Fibroblast of skin of left quadriceps (primary cell): ENCODE results near the gene TPCN2.

Experiments used
- DNase-seq, 2 experiments: peaks; one replicate each; pipeline ENCODE4 v3.0.0-alpha.2; 2013; ENCODE audit warnings: low read depth in 2 of 2

TPCN2 gene

GRCh38 chr11:69165775-69166174, 117.0 kb downstream of the TPCN2 start:
- no peak for DNase-seq

GRCh38 chr11:69166218-69167115, 117.7 kb downstream of the TPCN2 start:
- peak; percentile 58 to 68 for DNase-seq

DNA sequence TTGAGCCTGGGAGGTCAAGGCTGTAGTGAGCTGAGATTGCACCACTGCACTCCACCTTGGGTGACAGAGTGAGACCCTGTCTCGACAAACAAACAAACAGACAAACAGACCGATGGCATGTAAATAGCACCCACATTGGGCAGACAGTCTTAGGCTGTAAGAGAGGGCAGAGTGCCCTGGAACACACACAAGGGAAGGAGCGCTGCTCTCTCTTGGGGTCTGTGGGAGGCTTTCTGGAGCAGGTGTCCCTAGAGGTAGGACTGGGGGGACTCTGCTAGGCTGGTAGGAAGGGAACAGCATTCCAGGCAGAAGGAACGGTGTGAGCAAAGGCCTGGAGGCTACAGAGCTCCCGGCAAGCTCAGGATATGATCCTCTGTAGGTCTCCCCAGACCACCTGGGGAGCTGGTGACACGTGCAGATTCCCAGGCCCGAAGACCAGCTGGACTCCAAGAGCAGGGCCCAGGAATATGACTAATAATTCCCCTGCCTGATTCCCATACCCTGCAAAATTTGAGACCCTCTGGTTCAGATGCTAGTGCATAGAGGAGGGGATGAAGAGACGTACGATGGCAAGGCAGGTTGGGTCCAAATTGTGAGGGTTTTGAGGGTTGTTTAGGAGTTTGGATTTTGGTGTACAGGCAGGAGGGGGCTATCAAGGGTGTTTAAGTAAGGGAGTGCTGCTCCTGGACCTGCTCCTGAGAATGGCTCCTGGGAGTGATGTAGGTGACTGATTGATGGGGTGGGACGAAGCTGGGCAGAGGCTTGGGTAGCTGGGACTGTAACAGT, 118.6 kb downstream of the TPCN2 start:
- no peak for DNase-seq

DNA sequence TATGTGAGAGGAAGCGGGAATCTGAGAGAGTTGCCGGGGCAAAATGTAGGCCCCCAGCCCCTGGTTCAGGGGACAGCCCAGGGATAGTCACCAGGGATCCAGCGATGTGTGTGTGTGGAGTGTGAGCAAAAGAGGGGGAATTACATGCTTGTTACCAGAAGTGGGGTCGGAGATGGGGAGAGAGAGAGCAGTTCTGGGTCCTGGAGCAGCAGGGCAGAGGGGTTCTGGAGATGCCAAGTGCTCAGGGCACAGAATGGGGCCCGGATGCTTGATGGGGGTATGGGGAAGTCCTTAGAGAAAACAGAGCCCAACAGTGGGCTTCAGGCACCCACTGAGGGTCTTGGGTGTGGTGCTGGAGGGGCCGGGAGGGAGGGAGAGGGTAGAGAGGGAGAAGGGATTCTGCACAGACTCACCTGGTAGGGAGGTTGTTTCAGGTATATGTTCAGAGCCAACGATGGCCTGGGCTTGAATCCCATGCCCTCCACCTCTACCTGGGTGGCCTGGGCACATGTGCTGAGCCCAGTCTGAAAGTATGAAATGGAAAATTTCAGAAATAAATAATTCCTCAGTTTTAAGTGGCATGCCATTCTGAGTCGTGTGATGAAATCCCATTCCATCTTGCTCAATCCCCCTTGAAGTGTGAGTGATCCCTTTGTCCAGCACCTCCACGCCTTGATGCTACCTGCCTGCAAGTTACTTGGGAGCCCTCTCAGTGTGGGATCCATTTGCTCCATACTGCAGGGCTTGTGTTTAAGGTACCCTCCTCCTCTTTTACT, 119.4 kb downstream of the TPCN2 start:
- no peak for DNase-seq

DNA sequence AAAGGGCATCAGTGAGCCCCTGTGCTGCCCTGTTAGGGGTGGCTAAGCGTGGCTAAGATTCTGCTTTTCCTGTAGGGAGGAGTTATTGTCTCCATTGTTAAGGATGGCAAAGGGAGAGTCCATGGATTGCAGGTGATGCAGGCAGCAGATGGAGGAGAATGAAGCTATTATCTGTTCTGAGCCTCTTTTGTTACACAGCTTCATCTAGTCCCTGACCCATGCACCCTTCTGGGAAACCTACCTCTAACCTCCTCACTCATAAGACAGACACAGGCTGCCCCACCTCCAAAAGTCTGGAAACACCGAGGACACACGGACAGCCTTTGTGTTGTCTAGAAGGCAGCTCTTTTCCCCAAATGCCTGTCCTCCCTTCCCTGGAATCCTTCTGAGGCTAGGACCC, 120.7 kb downstream of the TPCN2 start:
- no peak for DNase-seq

DNA sequence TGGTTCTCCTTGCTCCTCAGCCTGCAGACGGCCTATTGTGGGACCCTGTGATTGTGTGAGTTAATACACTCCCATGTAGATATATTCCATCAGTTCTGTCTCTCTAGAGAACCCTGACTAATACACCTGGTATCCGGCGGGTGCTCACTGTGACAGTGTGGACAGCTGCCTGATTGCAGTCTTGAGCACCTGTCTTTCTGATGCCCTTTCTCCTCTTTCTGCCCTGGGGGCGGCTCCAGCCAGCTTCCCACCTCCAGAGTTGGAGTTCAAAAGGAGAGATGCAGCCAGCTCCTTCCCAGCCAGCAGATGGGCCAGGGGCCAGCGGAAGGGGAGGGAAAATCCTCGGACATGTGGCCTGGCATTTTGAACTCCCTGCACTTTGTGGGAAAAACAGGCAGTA, 122.0 kb downstream of the TPCN2 start:
- no peak for DNase-seq

- no peak for DNase-seq
Observed at GRCh38 chr11:69171476-69172240, 122.9 kb downstream of the TPCN2 start.

GRCh38 chr11:69172674-69173073, 123.9 kb downstream of the TPCN2 start:
- DNase-seq, result no peak

DNA sequence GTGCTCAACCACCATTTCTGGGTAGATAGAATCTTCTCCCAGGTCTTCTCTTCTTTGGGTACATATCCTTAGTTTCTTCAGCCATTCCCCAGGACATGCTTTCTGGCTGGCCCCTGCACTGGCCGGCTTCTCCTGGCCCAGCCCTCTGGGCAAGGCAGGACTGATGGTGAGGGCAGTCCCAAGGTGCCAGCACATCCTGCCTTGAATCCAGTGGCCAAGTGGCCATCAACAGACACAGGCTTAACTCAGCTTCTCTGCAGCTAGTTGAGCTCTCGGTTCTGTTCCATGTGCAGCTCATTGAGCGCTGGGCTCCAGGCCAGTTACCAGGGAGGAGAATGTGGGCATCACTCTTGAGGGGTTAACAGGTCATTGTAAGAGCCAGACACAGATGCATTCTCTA, 124.6 kb downstream of the TPCN2 start:
- DNase-seq, result no peak

DNA sequence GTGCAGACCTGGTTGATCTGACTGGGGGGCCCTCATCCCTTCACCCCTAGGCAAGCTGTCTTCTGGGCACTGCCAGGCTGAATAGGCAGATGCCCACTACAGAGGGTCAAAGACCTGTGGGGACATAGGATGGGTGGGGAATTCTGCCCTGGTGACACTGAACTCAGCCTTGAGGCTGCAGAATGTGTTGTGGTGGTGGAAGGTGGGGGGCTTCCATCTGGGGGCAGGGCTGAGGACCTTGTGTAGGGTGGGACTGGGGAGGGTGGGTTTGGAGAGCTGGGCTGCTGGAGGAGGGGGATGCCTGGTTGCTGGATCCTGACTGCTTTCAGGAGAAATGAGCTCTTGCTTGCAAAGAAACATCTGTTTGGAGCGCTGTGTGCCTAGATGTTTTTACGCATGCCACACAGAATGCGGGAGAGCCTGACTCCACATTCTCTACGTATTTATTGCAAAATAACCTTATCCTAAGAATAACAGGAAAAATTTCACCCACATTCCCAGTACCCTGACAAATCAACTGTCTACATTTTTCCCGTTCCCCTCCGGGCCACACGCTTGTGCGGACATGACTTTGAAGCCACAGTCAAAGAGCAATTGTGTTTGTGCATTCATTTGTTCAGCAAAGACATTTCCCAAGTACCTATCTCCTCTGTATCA, 125.3 kb downstream of the TPCN2 start:
- no peak for DNase-seq

DNA sequence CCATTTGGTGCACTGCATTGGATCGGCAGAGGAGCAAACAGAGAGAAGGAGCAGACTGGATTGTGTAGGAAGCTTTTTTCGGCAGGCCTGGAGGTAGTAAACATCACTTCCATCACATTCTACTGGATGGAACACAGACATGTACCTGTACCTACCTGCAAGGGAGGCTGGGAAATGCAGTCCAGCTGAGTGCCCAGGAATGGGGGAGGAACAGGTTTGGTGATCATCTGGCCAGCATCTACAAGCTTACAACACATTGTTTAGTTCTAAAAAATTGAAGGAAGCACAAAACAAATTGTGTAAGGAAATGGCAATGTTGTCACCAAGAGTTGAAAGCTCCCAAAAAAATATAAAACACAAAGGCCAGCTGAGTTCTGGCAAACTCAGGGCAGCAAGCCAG, 126.1 kb downstream of the TPCN2 start:
- DNase-seq, result no peak

GRCh38 chr11:69178819-69179482, 130.2 kb downstream of the TPCN2 start:
- no peak for DNase-seq

- DNase-seq, result no peak
Observed at GRCh38 chr11:69180226-69180625, 131.5 kb downstream of the TPCN2 start.

DNA sequence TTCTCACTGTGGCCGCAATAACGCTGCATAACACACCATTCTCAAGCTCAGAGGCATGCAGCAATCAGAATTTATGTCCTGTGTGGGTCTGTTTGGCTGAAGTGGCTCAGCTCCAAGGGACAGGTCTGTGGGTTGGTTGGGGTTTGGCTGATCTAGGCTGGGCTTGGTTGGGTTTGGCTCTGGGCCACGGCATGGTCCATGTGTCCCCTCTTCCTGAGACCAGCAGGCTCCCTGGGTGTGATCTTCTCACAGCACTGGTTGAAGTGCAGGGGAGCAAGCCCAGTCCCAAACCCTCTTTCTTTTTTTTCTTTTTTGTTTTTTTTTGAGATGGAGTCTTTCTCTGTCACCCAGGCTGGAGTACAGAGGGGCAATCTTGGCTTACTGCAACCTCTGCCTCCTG, 132.0 kb downstream of the TPCN2 start:
- DNase-seq, result no peak

- DNase-seq, result no peak
Observed at GRCh38 chr11:69183613-69184012, 134.9 kb downstream of the TPCN2 start.
